ENCODE measurements around the gene OLIG2. TPM values are rescaled to one million over a fixed set of nuclear protein-coding genes. Genes with fewer than 3 reads are reported as not detected.

Gene OLIG2
- total RNA-seq, 1 donor, result 0.21 TPM

- Histone ChIP-seq H3K4me1 (ENCODE audit: insufficient read depth, low read length) (peaks cover 83% of the 10 kb centered on the region), H3K9me3 (ENCODE audit: low read depth, low read length) (no peaks in the 10 kb centered on the region)
Observed at GRCh38 chr21:33025106-33025488, 638 bp upstream of the OLIG2 start.

DNA sequence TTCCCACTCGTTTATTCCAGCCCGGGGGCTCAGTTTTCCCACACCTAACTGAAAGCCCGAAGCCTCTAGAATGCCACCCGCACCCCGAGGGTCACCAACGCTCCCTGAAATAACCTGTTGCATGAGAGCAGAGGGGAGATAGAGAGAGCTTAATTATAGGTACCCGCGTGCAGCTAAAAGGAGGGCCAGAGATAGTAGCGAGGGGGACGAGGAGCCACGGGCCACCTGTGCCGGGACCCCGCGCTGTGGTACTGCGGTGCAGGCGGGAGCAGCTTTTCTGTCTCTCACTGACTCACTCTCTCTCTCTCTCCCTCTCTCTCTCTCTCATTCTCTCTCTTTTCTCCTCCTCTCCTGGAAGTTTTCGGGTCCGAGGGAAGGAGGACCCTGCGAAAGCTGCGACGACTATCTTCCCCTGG, 716 bp downstream of the OLIG2 start:
- Histone ChIP-seq H3K4me1 (ENCODE audit: insufficient read depth, low read length) (peaks cover 77% of the 10 kb centered on the region), H3K4me3 (ENCODE audit: low read length) (no peak overlapping the region), H3K9me3 (ENCODE audit: low read depth, low read length) (no peaks in the 10 kb centered on the region), H3K27me3 (ENCODE audit: insufficient read depth, low read length) (peaks cover 95% of the 10 kb centered on the region)

More at GRCh38 chr21:33025106-33025488, 638 bp upstream of the OLIG2 start:
- Histone ChIP-seq H3K27me3 (ENCODE audit: insufficient read depth, low read length) (peaks cover 96% of the 10 kb centered on the region), H3K4me3 (ENCODE audit: low read length) (no peak overlapping the region)

DNA sequence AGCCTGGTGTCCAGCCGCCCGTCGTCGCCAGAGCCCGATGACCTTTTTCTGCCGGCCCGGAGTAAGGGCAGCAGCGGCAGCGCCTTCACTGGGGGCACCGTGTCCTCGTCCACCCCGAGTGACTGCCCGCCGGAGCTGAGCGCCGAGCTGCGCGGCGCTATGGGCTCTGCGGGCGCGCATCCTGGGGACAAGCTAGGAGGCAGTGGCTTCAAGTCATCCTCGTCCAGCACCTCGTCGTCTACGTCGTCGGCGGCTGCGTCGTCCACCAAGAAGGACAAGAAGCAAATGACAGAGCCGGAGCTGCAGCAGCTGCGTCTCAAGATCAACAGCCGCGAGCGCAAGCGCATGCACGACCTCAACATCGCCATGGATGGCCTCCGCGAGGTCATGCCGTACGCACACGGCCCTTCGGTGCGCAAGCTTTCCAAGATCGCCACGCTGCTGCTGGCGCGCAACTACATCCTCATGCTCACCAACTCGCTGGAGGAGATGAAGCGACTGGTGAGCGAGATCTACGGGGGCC, 1.2 kb downstream of the OLIG2 start:
- Histone ChIP-seq H3K4me1 (ENCODE audit: insufficient read depth, low read length) (peaks cover 77% of the 10 kb centered on the region), H3K27me3 (ENCODE audit: insufficient read depth, low read length) (peaks cover 95% of the 10 kb centered on the region), H3K9me3 (ENCODE audit: low read depth, low read length) (no peaks in the 10 kb centered on the region), H3K4me3 (ENCODE audit: low read length) (no peak overlapping the region)

DNA sequence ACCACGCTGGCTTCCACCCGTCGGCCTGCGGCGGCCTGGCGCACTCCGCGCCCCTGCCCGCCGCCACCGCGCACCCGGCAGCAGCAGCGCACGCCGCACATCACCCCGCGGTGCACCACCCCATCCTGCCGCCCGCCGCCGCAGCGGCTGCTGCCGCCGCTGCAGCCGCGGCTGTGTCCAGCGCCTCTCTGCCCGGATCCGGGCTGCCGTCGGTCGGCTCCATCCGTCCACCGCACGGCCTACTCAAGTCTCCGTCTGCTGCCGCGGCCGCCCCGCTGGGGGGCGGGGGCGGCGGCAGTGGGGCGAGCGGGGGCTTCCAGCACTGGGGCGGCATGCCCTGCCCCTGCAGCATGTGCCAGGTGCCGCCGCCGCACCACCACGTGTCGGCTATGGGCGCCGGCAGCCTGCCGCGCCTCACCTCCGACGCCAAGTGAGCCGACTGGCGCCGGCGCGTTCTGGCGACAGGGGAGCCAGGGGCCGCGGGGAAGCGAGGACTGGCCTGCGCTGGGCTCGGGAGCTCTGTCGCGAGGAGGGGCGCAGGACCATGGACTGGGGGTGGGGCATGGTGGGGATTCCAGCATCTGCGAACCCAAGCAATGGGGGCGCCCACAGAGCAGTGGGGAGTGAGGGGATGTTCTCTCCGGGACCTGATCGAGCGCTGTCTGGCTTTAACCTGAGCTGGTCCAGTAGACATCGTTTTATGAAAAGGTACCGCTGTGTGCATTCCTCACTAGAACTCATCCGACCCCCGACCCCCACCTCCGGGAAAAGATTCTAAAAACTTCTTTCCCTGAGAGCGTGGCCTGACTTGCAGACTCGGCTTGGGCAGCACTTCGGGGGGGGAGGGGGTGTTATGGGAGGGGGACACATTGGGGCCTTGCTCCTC, 1.9 kb downstream of the OLIG2 start:
- no peak overlapping the region for H3K4me3 ChIP-seq (ENCODE audit: low read length)
- H3K27me3 ChIP-seq (ENCODE audit: insufficient read depth, low read length), result peaks cover 95% of the 10 kb centered on the region
- peaks cover 71% of the 10 kb centered on the region for H3K4me1 ChIP-seq (ENCODE audit: insufficient read depth, low read length)
- H3K9me3 ChIP-seq (ENCODE audit: low read depth, low read length), result no peaks in the 10 kb centered on the region

GRCh38 chr21:33028287-33028670, 2.5 kb downstream of the OLIG2 start:
- H3K4me1 ChIP-seq (ENCODE audit: insufficient read depth, low read length), result peaks cover 66% of the 10 kb centered on the region
- H3K4me3 ChIP-seq (ENCODE audit: low read length), result no peak overlapping the region
- peaks cover 92% of the 10 kb centered on the region for H3K27me3 ChIP-seq (ENCODE audit: insufficient read depth, low read length)
- no peaks in the 10 kb centered on the region for H3K9me3 ChIP-seq (ENCODE audit: low read depth, low read length)

DNA sequence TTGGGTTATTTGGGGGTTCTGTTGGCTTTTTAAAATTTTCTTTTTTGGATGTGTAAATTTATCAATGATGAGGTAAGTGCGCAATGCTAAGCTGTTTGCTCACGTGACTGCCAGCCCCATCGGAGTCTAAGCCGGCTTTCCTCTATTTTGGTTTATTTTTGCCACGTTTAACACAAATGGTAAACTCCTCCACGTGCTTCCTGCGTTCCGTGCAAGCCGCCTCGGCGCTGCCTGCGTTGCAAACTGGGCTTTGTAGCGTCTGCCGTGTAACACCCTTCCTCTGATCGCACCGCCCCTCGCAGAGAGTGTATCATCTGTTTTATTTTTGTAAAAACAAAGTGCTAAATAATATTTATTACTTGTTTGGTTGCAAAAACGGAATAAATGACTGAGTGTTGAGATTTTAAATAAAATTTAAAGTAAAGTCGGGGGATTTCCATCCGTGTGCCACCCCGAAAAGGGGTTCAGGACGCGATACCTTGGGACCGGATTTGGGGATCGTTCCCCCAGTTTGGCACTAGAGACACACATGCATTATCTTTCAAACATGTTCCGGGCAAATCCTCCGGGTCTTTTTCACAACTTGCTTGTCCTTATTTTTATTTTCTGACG, 3.1 kb downstream of the OLIG2 start:
- Histone ChIP-seq H3K9me3 (ENCODE audit: low read depth, low read length) (no peaks in the 10 kb centered on the region), H3K4me3 (ENCODE audit: low read length) (no peak overlapping the region), H3K27me3 (ENCODE audit: insufficient read depth, low read length) (peaks cover 92% of the 10 kb centered on the region), H3K4me1 (ENCODE audit: insufficient read depth, low read length) (peaks cover 63% of the 10 kb centered on the region)

DNA sequence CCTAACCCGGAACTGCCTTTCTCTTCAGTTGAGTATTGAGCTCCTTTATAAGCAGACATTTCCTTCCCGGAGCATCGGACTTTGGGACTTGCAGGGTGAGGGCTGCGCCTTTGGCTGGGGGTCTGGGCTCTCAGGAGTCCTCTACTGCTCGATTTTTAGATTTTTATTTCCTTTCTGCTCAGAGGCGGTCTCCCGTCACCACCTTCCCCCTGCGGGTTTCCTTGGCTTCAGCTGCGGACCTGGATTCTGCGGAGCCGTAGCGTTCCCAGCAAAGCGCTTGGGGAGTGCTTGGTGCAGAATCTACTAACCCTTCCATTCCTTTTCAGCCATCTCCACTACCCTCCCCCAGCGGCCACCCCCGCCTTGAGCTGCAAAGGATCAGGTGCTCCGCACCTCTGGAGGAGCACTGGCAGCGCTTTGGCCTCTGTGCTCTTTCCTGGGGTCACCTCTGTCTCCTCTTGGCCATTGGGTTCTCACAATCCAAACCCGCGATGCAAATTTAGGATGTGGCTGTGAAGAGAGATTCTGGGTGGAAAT, 3.7 kb downstream of the OLIG2 start:
- Histone ChIP-seq H3K9me3 (ENCODE audit: low read depth, low read length) (no peaks in the 10 kb centered on the region), H3K4me3 (ENCODE audit: low read length) (no peak overlapping the region), H3K27me3 (ENCODE audit: insufficient read depth, low read length) (peaks cover 92% of the 10 kb centered on the region), H3K4me1 (ENCODE audit: insufficient read depth, low read length) (peaks cover 57% of the 10 kb centered on the region)

- H3K4me1 ChIP-seq (ENCODE audit: insufficient read depth, low read length), result peaks cover 51% of the 10 kb centered on the region
- no peak overlapping the region for H3K4me3 ChIP-seq (ENCODE audit: low read length)
- H3K9me3 ChIP-seq (ENCODE audit: low read depth, low read length), result no peaks in the 10 kb centered on the region
- H3K27me3 ChIP-seq (ENCODE audit: insufficient read depth, low read length), result peaks cover 87% of the 10 kb centered on the region
Observed at GRCh38 chr21:33029975-33030461, 4.3 kb downstream of the OLIG2 start.

DNA sequence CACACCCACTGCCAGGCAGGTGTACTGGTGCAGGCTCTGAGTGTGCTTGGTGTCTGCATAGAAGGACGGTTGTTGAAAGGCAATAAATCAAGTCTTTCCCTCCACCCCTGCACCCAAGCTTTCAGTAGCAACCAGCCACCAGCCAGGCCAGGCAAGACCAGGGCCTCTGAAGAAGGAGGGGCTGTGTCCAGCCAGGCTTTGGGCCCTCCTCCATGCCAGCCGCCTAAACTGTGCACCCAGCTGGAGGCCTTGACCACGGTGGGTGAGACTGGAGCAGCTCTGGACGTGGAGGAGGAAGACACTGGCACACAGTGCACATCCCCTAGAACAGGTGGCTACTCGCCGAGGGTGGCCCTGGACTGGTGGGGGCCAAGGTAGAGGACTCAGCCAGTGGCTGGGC, 4.9 kb downstream of the OLIG2 start:
- Histone ChIP-seq H3K4me1 (ENCODE audit: insufficient read depth, low read length) (peaks cover 50% of the 10 kb centered on the region), H3K27me3 (ENCODE audit: insufficient read depth, low read length) (peaks cover 81% of the 10 kb centered on the region), H3K4me3 (ENCODE audit: low read length) (no peak overlapping the region), H3K9me3 (ENCODE audit: low read depth, low read length) (no peaks in the 10 kb centered on the region)

GRCh38 chr21:33031152-33031911, 5.6 kb downstream of the OLIG2 start:
- H3K9me3 ChIP-seq (ENCODE audit: low read depth, low read length), result no peaks in the 10 kb centered on the region
- H3K4me1 ChIP-seq (ENCODE audit: insufficient read depth, low read length), result peaks cover 50% of the 10 kb centered on the region
- H3K4me3 ChIP-seq (ENCODE audit: low read length), result no peak overlapping the region
- H3K27me3 ChIP-seq (ENCODE audit: insufficient read depth, low read length), result peaks cover 74% of the 10 kb centered on the region

DNA sequence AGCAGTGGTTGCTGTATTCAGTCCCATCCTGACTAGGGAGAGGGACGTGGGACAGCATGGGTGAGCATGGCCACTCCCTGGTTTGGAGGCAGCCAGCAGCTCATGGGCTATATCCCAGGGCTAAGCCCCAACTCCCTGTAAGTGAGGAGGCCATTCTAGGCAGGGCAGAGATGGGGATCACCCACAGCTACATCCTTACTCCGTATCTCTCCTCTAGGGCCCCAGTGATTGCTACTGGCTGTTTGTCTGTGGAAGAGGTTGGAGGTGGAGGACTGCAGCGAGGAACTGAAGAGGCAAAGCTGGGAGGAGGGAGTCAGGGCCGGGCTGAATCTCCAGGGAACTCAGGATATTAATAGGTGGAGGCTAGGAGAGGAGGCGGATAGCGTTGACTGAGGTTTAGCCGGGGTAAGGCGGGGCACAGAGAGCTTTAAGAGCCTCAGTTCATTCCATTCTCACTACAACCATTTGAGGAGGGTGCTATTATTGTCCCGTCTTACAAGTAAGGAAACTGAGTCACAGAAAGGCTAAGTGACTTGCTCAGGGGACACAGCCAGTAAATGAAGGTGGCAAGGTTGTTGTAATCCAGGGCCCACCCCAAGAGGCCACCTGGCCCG, 6.8 kb downstream of the OLIG2 start:
- H3K9me3 ChIP-seq (ENCODE audit: low read depth, low read length), result no peaks in the 10 kb centered on the region
- H3K4me3 ChIP-seq (ENCODE audit: low read length), result no peak overlapping the region
- peaks cover 65% of the 10 kb centered on the region for H3K27me3 ChIP-seq (ENCODE audit: insufficient read depth, low read length)
- H3K4me1 ChIP-seq (ENCODE audit: insufficient read depth, low read length), result peaks cover 51% of the 10 kb centered on the region

DNA sequence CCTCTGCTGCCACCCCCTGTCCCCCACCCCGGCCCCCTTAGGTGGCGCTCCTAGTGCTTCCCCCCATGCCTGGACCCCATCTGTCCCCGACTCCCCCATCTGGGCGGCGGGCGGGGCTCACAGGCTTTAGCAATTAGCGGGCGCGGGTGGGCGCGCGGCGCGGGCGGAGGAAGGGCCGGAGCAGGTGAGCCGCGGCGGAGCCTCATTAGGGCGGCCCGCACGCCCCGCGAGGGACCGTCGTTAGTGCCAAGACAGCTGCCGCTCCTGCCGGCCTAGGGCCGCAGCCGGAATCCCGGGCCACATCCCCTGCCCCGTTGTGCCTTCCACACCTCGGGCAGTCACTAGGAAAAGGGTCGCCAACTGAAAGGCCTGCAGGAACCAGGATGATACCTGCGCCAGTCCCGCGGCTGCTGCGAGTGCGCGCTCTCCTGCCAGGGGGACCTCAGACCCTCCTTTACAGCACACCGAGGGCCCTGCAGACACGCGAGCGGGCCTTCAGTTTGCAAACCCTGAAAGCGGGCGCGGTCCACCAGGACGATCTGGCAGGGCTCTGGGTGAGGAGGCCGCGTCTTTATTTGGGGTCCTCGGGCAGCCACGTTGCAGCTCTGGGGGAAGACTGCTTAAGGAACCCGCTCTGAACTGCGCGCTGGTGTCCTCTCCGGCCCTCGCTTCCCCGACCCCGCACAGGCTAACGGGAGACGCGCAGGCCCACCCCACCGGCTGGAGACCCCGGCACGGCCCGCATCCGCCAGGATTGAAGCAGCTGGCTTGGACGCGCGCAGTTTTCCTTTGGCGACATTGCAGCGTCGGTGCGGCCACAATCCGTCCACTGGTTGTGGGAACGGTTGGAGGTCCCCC, 7.6 kb downstream of the OLIG2 start:
- Histone ChIP-seq H3K4me3 (ENCODE audit: low read length) (no peak overlapping the region), H3K4me1 (ENCODE audit: insufficient read depth, low read length) (peaks cover 48% of the 10 kb centered on the region), H3K27me3 (ENCODE audit: insufficient read depth, low read length) (peaks cover 58% of the 10 kb centered on the region), H3K9me3 (ENCODE audit: low read depth, low read length) (no peaks in the 10 kb centered on the region)

DNA sequence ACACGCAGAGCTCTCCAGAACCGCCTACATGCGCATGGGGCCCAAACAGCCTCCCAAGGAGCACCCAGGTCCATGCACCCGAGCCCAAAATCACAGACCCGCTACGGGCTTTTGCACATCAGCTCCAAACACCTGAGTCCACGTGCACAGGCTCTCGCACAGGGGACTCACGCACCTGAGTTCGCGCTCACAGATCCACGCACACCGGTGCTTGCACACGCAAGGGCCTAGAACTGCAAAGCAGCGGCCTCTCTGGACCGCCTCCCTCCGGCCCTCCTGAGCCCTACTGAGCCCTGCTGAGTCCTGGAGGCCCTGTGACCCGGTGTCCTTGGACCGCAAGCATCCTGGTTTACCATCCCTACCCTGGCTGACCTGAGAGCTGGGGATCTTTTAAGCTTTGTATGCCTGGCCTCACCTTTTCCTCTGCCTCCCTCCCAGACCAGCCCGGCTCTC, 8.3 kb downstream of the OLIG2 start:
- Histone ChIP-seq H3K9me3 (ENCODE audit: low read depth, low read length) (no peaks in the 10 kb centered on the region), H3K4me1 (ENCODE audit: insufficient read depth, low read length) (peaks cover 41% of the 10 kb centered on the region), H3K4me3 (ENCODE audit: low read length) (no peak overlapping the region), H3K27me3 (ENCODE audit: insufficient read depth, low read length) (peaks cover 51% of the 10 kb centered on the region)

Measured in mononuclear cell (primary cell).